HPDE6-E6E7 (cell line): ENCODE data around the gene SAMD4B.
"Not testable (repeated sequence)": the region's sequence is repeated elsewhere in the genome, so short reads cannot be mapped to it uniquely, and the experiment has no call there.

Experiments used
- DNase-seq: peaks from one replicate; pipeline ENCODE4 v3.0.0; 2011; ENCODE audit warnings: missing footprints; ENCODE audit errors: extremely low spot score

The SAMD4B gene

GRCh38 chr19:39365531-39365930, 23.3 kb downstream of the SAMD4B start:
- DNase-seq: no peak

- no peak for DNase-seq
Observed at GRCh38 chr19:39369200-39369599, 27.0 kb downstream of the SAMD4B start.

- DNase-seq: no peak
Observed at GRCh38 chr19:39370735-39371134, 28.5 kb downstream of the SAMD4B start.

DNA sequence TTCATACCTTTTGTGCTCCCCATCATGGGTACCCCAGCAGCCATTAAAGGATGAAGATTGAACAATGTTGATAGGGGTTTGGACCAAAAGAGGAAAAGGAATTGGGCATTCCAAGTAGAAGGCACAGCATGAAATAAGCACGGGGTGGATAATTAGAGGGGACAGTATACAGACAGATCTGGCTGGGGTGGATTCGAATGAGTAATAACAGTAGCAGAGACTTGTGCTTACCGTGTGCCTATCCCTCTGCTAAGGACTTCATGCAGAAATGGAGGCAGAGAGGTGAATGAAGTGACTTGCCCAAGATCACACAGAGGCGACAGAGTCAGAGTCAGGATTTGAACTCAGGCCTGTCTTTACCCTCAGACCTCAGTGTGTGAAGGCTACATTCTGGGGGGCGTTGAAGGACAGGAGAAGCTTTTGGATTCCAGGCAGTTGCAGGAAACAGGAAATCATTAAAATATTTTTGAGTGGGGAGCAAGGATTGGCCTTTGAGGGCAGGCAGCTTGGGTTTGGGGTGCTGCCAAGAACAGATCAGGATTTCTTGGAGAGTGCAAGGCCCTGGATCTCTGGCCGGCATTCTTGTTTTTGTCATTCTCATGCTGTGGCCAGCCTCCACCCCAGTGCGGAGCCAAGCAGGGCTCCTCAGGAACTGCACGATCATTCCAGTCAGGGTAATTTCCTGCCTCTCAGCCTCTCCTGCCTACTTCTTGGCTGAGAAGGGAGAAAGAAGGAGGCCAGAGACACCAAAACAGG, 30.0 kb downstream of the SAMD4B start:
- DNase-seq: no peak

- no peak for DNase-seq
Observed at GRCh38 chr19:39372941-39373340, 30.7 kb downstream of the SAMD4B start.

DNA sequence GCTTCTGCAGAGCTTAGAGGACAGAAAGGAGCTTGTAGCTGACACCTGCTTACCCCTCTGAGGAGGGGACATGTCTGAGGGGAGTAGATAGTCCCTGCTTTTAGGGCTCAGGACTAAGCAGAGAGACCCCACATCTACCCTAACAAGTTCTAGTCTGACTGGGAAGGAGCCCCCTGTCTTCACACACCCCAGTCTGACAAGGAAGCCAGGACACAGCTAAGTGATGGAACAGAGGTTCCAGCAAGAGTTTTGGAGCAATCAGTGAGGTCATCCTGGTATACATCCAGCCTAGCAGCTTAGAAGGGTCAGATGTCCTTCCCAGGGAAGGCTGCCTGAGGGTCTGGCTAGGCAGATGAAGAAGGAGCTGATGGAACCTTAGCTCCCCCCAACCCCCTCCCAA, 33.7 kb downstream of the SAMD4B start:
- DNase-seq: no peak

DNA sequence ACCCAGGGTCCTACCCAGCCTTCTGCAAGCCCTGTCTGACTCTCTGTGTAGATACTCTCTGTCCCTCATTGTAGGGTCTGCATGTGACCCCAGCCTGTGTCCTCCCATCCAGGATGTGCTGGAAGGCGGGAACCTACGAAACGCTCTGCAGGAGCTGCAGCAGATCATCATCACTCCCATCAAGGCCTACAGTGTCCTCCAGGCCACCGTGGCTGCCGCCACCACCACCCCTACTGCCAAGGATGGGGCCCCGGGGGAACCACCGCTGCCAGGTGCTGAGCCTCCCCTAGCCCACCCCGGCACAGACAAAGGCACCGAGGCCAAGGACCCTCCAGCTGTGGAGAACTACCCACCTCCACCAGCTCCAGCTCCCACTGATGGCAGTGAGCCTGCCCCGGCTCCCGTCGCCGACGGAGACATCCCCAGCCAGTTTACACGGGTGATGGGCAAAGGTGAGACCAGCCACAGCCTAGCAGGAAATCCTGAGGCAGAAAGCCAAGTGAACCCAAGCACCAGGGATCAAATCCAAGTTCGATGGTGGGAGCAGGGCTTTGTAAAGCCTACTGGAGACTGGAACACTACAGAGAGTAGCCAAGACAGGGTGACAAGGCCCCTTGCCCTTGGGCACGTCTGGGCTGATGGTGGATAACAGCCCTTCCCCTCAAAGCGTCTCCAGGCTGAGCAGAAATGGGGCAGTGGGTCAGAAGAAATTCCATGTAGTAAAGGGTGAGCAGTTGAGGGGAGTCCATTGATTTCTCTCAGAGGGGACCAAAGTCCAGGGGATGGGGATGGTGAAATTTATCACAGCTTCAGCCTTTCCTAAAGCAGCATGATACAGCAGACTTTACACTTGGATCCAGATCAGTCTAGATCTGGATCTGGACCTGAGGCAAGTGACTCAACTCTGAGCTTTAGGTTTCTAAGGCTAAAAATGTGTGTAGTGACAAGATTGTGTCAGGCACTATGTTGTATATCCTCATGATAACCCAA, 35.4 kb downstream of the SAMD4B start:
- no peak for DNase-seq

DNA sequence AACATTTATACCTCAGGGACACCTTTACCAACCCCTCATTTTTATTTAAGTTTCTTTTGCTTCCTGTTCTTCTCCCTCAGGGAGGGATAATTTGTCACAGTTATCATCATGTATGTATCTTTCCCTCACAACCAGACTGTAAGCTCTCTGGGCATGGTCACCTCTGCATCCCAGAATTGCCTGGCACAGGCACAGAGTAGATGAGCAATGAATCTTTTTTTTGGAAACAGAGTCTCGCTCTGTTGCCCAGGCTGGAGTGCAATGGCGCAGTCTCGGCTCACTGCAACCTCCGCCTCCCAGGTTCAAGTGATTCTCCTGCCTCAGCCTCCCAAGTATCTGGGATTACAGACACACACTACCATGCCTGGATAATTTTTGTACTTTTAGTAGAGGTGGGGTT, 37.1 kb downstream of the SAMD4B start:
- not testable (repeated sequence) for DNase-seq

DNA sequence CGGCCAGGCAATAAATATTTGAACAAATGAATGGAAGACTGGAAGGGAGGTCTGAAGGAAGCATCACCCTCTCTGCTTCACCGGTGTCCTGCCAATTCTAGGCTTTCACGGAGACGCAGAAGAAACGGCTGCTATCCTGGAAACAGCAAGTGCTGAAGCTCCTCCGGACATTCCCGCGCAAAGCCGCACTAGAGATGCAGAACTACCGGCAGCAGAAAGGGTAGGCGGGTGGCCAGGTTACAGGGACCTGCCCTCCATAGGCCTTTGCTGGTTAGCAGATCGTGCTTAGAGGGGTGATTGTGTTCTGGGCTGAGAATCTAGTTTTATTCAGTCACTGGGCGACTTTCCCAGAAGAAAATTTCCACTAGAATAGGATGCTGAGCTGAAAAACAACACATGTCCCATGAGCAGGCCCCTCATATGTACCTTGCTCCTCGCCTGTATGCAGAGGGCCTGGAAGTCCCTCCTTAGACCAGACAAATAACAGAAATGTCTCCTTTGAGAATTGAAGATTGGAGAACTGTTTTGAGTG, 37.7 kb downstream of the SAMD4B start:
- no peak for DNase-seq

GRCh38 chr19:39380521-39381502, 38.6 kb downstream of the SAMD4B start:
- no peak for DNase-seq

GRCh38 chr19:39381910-39382611, 39.8 kb downstream of the SAMD4B start:
- DNase-seq: no peak

DNA sequence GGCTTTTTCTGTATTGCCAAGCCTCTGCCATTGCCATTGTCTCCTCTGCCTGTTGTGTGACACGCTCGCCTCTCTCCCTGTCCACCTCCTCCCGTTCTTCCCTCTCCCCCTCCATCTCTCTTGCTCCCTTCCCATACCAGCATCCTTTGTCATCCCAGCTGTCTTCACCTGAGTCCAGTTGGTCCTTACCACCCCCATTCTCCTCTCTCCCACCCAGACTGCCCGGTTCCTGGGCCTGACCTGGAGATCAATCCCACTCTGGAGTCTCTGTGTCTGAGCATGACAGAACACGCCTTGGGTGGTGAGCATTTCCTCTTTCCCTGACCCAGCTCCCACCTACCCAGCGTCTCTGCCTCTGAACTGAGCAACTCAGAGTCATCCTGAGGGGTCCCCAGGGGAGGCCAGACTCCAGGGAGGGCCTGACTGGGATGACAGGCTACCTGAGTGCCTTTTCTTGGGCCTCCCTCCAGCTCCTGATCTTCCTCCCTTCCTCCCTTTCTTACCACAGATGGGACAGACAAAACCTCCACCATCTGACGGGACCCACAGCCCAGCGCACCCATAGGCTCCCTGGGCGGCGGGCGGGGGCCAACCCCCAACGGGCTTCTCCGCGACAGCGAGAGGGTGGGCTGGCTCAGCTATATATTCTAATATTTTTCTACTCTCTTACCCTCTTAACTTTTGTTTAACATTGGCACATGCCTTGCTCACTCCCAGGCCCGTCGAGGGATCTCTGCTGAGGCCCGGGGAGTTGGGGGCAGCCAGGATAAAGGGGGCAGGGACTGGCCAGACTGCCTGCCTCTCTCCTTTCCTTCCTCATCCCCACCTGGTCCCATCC, 41.0 kb downstream of the SAMD4B start:
- no peak for DNase-seq

GRCh38 chr19:39384839-39385568, 42.8 kb downstream of the SAMD4B start:
- no peak for DNase-seq

DNA sequence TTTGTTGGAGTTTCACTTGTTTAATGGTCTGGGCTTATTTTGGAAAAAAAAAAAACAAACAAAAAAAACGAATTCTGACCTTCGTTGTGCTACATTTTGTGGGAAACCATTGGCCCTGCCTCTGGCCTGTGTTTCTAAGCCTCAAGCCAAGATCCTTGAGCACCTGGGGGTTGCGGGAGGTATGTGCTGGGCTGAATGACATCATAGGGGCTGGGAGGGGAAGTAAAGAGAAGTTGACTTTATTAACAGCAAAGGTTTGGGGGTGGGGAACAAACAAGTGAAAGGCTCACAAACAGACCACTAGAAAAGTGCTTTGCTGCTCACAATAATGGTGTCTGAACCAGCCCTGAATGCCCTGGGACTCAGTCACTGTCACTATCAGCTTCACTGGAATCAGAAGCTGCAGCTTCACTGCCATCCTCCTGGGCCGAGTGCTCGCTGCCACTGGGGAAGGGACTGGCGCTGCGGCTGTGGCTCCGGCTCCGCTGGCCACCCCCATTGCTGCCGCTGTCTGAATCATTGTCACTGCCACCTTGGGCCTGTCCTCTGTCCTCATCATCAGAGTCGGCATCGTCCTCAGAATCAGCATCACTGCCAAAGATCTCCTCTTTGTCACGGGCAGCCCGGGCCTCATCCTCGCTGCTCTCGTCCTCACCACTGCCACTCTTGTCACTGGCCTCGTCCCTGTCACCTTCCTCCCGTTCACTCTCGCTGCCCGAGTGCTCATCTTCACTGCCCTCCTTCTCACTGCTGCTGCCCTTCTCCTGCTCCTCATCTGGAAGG, 43.6 kb downstream of the SAMD4B start:
- DNase-seq: no peak

DNA sequence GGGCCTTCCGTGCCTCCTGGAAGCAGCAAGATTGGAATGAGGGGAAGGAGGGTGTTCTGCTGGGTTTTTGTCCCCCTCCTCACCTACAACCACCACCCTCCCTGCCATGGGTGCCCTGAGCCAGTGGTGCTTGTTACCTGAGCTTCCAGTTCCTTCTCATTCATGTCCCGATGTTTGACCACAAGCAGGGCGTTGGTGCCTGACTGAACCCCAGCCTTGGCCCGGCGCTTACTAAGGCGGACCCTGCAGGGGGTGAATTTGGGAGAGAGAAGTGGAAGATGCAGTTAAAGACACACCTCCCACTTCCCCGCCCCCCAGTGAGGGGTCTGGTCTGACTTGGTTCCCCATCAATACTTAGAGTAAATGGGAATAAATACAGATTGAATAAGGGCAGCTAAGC, 44.3 kb downstream of the SAMD4B start:
- DNase-seq: no peak

DNA sequence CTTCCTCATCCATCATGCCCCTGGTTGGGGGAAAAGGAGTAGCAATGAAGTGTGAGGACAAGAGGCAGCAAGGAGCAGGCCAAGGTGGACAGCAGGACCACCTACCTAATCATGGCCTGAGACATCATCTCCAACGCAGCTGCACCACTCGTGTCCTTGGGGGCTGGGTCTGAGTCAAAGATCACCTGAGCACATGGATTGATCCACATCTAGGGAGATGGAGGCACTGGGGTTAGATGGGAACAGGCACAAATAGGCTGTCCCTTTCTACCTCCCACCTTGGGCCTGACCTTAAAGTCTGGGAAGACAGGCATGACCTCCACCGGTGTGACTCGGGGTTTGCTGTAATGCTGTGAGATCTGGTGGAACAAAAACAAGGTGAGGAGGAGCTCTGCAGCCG, 46.4 kb downstream of the SAMD4B start:
- DNase-seq: no peak

GRCh38 chr19:39389631-39390414, 47.6 kb downstream of the SAMD4B start:
- no peak for DNase-seq

- DNase-seq: no peak
Observed at GRCh38 chr19:39390451-39390750, 48.2 kb downstream of the SAMD4B start.
